PC-3 (cell line): ENCODE measurements around the gene CELF5.

ENCODE experiments used
- CTCF ChIP-seq: fragments of 300-600 bp; sonication (generic); conservative IDR thresholded peaks from 2 replicates; pipeline ENCODE4 v1.5.1; 2017; ENCODE audit warnings: antibody characterized with exemption, low read depth, mild to moderate bottlenecking, low read length
- EZH2 ChIP-seq: fragments of 300-600 bp; sonication (generic); IDR thresholded peaks from one replicate; pipeline ENCODE4 v1.6.1; 2017; ENCODE audit warnings: antibody characterized with exemption, mild to moderate bottlenecking, low read length; ENCODE audit not compliant: unreplicated experiment
- EZH2phosphoT487 ChIP-seq: fragments of 300-600 bp; sonication (generic); IDR thresholded peaks from 2 replicates; pipeline ENCODE4 v1.6.1; 2018; ENCODE audit warnings: mild to moderate bottlenecking, antibody characterized with exemption, low read length, borderline replicate concordance

- TF ChIP-seq EZH2 (no peak), CTCF (no peak), EZH2phosphoT487 (no peak)
Measured at GRCh38 chr19:3225169-3225485, 666 bp downstream of the CELF5 start.
